ENCODE measurements around the gene FBXO42.
"Not testable (repeated sequence)": the region's sequence is repeated elsewhere in the genome, so short reads cannot be mapped to it uniquely, and the experiment has no call there.

Gene FBXO42

GRCh38 chr1:16229976-16230740 lies 122.1 kb downstream of the FBXO42 start:
- no peaks in the 10 kb centered on the region for H3K9me3 ChIP-seq

DNA sequence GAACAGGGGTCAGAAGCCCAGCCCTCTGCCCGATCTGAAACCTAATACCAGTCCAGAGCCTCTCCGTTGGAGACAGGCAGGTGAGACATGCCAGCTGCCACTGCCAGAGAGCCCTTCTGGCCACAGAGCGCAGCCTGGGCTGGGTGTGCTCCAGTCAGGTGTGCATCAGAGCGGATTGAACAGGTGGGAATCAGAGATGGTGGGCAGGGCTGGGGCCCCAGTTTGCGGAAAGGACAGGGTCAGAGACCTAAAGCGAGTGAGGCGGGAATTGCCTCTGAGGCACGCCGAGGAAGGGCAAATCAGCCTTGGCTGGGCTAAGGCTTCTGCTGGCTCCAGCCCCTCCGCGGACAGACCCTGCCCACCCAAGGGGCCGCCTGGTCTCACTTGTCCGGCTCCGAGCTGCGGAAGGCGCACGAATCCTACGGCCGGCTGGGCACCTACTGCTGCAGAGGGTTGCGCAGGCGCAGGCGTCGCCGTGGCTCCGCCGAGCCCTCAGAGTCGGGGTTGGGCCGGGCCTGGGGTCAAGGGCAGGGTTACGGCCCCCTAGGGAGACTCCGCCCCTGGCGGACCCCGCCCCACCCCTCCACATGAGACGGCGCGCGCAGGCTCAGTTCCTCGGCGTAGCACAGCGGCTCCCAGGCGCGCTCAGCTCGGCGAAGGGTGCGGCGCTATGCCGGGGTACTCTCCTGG lies 125.6 kb downstream of the FBXO42 start:
- no peak for DNase-seq
- TF ChIP-seq, protein P1, sequence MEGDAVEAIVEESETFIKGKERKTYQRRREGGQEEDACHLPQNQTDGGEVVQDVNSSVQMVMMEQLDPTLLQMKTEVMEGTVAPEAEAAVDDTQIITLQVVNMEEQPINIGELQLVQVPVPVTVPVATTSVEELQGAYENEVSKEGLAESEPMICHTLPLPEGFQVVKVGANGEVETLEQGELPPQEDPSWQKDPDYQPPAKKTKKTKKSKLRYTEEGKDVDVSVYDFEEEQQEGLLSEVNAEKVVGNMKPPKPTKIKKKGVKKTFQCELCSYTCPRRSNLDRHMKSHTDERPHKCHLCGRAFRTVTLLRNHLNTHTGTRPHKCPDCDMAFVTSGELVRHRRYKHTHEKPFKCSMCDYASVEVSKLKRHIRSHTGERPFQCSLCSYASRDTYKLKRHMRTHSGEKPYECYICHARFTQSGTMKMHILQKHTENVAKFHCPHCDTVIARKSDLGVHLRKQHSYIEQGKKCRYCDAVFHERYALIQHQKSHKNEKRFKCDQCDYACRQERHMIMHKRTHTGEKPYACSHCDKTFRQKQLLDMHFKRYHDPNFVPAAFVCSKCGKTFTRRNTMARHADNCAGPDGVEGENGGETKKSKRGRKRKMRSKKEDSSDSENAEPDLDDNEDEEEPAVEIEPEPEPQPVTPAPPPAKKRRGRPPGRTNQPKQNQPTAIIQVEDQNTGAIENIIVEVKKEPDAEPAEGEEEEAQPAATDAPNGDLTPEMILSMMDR (IDR thresholded peaks at IDR 0.05; ENCODE audit: low read depth, low read length), result no peak
- Histone ChIP-seq H3K27me3 (no peaks in the 10 kb centered on the region), H3K36me3 (no peaks in the 10 kb centered on the region), H3K4me3 (ENCODE audit: low read depth, low read length) (no peak overlapping the region), H3K9me3 (no peaks in the 10 kb centered on the region), H3K4me1 (no peaks in the 10 kb centered on the region)

More at GRCh38 chr1:16229976-16230740, 122.1 kb downstream of the FBXO42 start:
- Histone ChIP-seq H3K27me3 (no peaks in the 10 kb centered on the region), H3K4me1 (peaks cover 3% of the 10 kb centered on the region; the same call in 1 of the 2 replicates), H3K36me3 (no peaks in the 10 kb centered on the region), H3K4me3 (ENCODE audit: low read depth, low read length) (no peak overlapping the region)
- no peak for DNase-seq
- TF ChIP-seq, protein P1 (IDR thresholded peaks at IDR 0.05; ENCODE audit: low read depth, low read length), result no peak

GRCh38 chr1:16226129-16226489 lies 126.2 kb downstream of the FBXO42 start:
- Histone ChIP-seq H3K27me3 (no peaks in the 10 kb centered on the region), H3K4me1 (no peaks in the 10 kb centered on the region), H3K9me3 (no peaks in the 10 kb centered on the region), H3K36me3 (no peaks in the 10 kb centered on the region), H3K4me3 (ENCODE audit: low read depth, low read length) (no peak overlapping the region)
- TF ChIP-seq, protein P1 (IDR thresholded peaks at IDR 0.05; ENCODE audit: low read depth, low read length), result no peak
- DNase-seq, result no peak

- TF ChIP-seq, protein P1 (IDR thresholded peaks at IDR 0.05; ENCODE audit: low read depth, low read length), result no peak
- no peak overlapping the region for H3K4me3 ChIP-seq (ENCODE audit: low read depth, low read length)
- no peaks in the 10 kb centered on the region for H3K9me3 ChIP-seq
- no peaks in the 10 kb centered on the region for H3K4me1 ChIP-seq
- H3K27me3 ChIP-seq, result no peaks in the 10 kb centered on the region
- no peak for DNase-seq
- H3K36me3 ChIP-seq, result no peaks in the 10 kb centered on the region
These were observed 127.8 kb downstream of the FBXO42 start for GRCh38 chr1:16224472-16224871.

DNA sequence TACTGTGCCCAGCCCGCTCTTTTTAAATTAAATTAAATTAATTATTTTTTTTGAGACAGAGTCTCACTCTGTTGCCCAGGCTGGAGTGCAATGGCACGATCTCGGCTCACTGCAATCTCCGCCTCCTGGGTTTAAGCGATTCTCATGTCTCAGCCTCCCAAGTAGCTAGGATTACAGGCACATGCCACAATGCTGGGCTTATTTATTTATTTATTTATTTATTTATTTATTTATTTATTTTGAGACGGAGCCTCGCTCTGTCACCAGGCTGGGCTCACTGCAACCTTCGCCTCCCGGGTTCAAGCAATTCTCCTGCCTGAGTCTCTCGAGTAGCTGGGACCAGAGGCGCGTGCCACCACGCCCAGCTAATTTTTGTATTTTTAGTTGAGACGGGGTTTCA lies 129.6 kb downstream of the FBXO42 start:
- not testable (repeated sequence) for H3K27me3 ChIP-seq; H3K4me1 ChIP-seq; H3K9me3 ChIP-seq; H3K4me3 ChIP-seq (ENCODE audit: low read depth, low read length); H3K36me3 ChIP-seq; DNase-seq

- TF ChIP-seq, protein P1 (IDR thresholded peaks at IDR 0.05; ENCODE audit: low read depth, low read length), result no peak
- Histone ChIP-seq H3K9me3 (no peaks in the 10 kb centered on the region), H3K4me1 (no peaks in the 10 kb centered on the region), H3K4me3 (ENCODE audit: low read depth, low read length) (no peak overlapping the region), H3K27me3 (no peaks in the 10 kb centered on the region), H3K36me3 (no peaks in the 10 kb centered on the region)
- no peak for DNase-seq
These were observed 130.8 kb downstream of the FBXO42 start for GRCh38 chr1:16221499-16221898.

Measured in BE2C (cell line).